SIG-M5 (cell line): ENCODE data around the gene CDC42EP2.

Experiments
- DNase-seq: peaks from one replicate; lab custom pipeline; 2025; lab: John Stamatoyannopoulos, UW

The CDC42EP2 gene

DNA sequence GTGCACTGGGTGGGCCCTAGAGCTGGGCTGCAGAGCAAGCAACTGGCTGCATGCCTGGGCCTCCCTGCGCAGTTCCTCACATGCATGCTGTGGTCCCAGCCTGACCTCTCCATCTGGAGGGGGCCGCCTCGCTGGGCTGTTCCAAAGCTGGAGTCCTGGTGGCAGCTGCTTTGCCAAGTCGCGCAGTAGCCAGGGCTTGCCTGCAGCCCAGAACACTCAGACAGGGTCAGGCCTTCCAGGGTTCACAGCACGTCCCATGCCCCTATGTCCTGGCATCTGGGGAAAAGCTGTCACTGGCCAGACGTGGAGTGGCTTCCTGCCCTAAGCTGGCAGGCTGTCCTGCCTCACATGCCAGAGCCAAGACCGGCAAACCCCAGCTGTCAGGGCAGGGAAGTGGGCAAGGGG lies 16.5 kb upstream of the CDC42EP2 start:
- no peak for DNase-seq

DNA sequence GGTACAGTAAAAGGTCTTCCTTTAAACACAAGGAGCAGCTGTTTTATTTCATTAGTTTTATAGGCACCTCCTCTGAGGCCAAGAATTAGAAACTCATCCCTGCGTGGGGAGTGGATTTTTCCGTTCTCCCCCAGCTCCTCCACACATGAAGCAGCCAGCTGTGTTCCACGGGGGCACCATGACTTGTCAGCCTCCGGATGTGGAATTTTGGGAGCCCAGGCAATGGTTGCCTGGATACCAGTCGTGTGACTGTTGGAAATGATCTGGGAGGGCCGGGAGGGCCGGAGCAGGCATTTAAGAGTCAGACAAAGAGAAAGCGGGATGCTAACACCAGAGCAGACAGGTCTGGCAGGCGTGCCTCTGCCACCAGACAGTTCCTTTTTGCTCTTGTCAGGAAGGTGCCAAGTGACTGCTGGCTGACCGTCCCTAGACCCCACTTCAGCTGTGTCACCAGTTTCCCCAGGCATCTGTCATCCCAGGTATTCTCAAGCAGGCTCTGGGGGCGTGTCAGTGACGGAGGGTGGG lies 15.9 kb upstream of the CDC42EP2 start:
- DNase-seq: no peak

GRCh38 chr11:65300621-65301275 lies 13.9 kb upstream of the CDC42EP2 start:
- no peak for DNase-seq

GRCh38 chr11:65301491-65302329 lies 13.0 kb upstream of the CDC42EP2 start:
- no peak for DNase-seq

DNA sequence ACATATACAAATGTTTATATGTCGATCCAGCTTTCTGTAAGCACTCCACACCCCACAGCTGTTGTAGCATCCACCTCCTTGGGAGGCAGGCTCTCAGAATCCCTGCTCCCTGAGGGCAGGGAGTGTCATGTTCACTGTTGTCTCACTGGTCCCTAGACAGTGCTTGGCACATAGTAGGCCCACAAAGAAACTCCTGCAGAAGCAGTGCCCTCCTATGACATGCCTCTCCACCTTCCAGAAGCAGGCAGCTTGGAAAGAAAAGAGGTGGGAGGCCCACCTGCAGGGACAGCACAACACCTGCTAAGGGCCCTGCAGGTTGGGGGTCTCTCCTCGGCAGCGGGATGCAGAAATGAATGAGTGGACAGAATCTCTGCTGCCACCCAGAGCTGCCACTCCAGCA lies 11.1 kb upstream of the CDC42EP2 start:
- DNase-seq: no peak

DNA sequence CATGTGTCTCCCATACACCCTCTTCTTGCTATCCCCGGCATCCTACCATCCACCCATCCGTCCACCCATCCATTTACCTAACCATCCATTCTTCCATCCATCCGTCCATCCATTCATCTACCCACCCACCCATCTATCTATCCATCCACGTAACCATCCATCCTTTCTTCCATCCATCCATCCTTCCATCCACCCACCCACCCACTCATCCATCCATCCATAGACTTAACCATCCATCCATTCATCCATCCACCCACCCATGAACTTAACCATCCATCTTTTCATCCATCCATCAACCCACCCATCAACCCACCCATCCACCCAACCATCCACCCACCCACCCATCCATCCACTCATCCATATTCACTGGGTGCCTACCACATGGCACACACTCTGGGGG lies 10.6 kb upstream of the CDC42EP2 start:
- DNase-seq: no peak

GRCh38 chr11:65304613-65305012 lies 10.1 kb upstream of the CDC42EP2 start:
- no peak for DNase-seq

DNA sequence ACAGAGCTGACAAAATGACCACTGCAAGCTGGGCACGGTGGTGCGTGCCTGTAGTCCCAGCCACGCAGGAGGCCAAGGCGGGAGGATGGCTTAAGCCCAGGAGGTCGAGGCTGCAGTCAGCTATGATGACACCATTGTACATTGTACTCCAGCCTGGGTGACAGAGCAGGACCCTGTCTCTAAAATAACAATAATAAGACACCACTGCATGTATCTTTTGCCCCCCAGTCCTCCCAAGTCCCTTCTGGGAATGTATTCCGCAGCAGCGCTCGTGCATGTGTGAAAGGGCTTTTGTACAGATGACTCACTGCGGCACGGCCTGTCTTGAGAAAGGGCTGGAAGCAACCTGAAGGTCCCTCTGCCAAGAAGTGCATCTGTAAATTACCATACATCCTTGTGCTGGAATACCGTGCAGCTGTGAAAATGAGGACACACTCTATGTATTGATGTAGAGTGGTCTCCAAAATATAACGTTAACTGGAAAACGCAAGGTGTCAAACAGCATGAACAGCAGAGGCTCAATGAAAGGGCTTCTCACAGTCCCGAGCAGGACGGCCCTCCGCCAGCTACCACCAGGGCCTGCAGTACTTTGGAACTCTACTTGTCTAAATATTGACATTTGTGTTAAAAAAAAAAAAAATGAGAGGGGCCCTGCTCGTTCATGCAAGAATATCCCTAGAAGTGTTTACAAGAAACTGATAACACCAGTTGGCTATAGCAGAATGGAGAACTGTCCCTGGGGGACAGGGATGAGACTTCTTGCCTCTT lies 9.0 kb upstream of the CDC42EP2 start:
- no peak for DNase-seq

- DNase-seq: no peak
Measured at GRCh38 chr11:65307298-65308229, 7.1 kb upstream of the CDC42EP2 start.

DNA sequence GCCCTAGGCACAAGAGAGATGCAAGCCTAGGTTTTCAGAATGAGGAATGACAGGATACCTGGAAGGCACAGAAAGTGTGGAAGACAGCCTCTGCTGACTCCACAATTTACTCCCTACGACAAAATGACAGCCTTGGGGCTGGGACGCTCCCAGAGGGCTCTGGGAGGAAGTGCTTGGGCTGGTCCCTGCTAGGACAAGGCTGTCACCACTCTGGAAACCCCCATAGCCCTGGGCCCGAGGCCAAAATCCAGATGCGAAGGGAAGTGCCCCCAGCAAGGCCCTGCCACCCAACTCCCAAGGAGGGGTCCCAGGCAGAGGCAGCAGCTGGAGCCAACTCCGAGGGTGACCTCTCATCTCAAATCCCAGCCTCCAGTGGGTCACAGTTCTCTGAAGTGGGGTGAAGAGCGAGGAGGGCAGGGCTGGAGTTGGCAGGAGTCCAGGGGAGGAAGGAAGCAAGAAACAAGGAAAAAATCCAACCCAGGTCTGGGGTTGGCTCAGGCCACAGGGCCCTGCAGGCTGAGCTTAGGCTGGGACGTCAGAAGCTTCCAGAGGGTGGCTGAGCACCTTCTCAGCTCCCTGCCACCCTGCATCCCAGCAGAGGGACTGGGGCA lies 6.3 kb upstream of the CDC42EP2 start:
- DNase-seq: no peak

DNA sequence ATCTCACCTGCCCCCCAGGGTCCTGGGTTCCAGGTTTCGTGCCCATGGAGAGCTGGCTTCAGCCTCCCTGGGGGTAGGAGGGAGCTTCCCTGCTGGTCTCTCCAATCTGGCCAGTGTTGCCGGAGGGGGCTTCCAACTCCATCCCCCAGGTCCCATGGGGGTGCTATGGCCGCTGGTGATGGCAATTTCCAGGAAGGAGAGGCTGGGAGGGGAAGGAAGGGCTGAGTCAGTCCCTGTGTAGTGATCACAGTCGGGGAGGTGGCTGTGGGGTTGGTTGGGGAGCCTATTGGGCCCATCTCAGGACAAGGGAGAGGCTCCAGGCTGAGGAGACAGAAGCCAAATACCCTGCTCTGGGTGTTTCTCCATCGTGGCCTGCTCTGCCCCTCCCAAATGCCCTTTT lies 5.7 kb upstream of the CDC42EP2 start:
- no peak for DNase-seq

- no peak for DNase-seq
Measured at GRCh38 chr11:65310215-65310614, 4.5 kb upstream of the CDC42EP2 start.

- DNase-seq: no peak
Measured at GRCh38 chr11:65310736-65311135, 3.9 kb upstream of the CDC42EP2 start.

DNA sequence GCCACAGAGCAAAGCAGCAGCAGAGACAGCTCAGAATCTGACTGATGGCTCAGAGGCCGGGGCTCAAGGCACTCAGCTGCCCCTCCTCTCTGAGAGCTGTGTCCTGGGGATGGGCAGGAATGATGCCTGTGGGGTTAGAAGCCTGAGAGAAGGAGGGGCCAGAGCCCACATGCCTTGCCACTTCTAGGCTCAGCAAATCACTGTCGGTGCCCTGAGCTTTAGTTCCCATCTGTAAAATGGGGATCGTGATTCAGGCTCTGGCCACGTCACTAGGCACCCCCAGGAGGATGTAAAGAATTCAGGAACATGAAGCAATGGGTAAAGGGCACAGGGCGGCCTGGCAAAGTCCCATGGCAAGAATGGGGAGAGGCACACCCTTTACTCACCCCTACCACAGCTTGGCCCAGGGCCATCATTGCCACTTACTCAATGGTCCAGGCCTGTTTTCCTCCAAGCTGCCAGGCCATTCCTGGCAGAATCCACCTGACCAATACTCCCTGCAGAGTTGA lies 3.4 kb upstream of the CDC42EP2 start:
- DNase-seq: no peak

GRCh38 chr11:65315204-65315865 lies 669 bp downstream of the CDC42EP2 start:
- DNase-seq: no peak

GRCh38 chr11:65315866-65316226 lies 1.2 kb downstream of the CDC42EP2 start:
- DNase-seq: no peak

- no peak for DNase-seq
Measured at GRCh38 chr11:65316227-65317024, 1.8 kb downstream of the CDC42EP2 start.

- DNase-seq: no peak
Measured at GRCh38 chr11:65317025-65317786, 2.5 kb downstream of the CDC42EP2 start.
